SK-MEL-5 (cell line): ENCODE measurements around the gene RBMS2. TPM values are rescaled to one million over a fixed set of nuclear protein-coding genes. Genes with fewer than 3 reads are reported as not detected.

Experiments used
- DNase-seq: peaks from one replicate; pipeline ENCODE4 v3.0.0-alpha.2; 2016; ENCODE audit warnings: low read depth, low spot score
- in situ Hi-C: cut with HindIII; loops from 2 replicates; pipeline ENCODE4 v1.10.0; 2016; ENCODE audit warnings: low sequenced_read_pairs, high pct_unique_total_duplicates, low pct_unique_long_range_greater_than_20kb
- total RNA-seq: library from RNA; depleted of rRNA; stranded (reverse); fragments of >200 nt; shearing (Covaris generic); gene quantifications from 2 replicates; pipeline ENCODE4 v1.2.3, GENCODE V29; 2014

Gene RBMS2
- total RNA-seq, 1 experiment from 2014 or later = 6.0 TPM

GRCh38 chr12:56599041-56599440 lies 77.4 kb downstream of the RBMS2 start:
- DNase-seq = no peak
- in situ Hi-C loops = no loop called here

GRCh38 chr12:56599797-56600196 lies 78.2 kb downstream of the RBMS2 start:
- DNase-seq = no peak
- in situ Hi-C loops = loop anchor here (25.0 kb wide), 1 partner anchor 87 kb away; the partner anchor contains the start of gene RBMS2

GRCh38 chr12:56600753-56601152 lies 79.1 kb downstream of the RBMS2 start:
- in situ Hi-C loops = loop anchor here (25.0 kb wide), 1 partner anchor 88 kb away; the partner anchor contains the start of gene RBMS2
- DNase-seq = no peak

GRCh38 chr12:56601503-56601902 lies 79.9 kb downstream of the RBMS2 start:
- in situ Hi-C loops = loop anchor here (25.0 kb wide), 1 partner anchor 89 kb away; the partner anchor contains the start of gene RBMS2
- DNase-seq = peak; percentile 41

GRCh38 chr12:56602239-56602638 lies 80.6 kb downstream of the RBMS2 start:
- no peak for DNase-seq
- in situ Hi-C loops = loop anchor here (25.0 kb wide), 1 partner anchor 90 kb away; the partner anchor contains the start of gene RBMS2

- in situ Hi-C loops = loop anchor here (25.0 kb wide), 1 partner anchor 92 kb away; the partner anchor contains the start of gene RBMS2
- DNase-seq = no peak
Observed at GRCh38 chr12:56604355-56604754, 82.7 kb downstream of the RBMS2 start.

GRCh38 chr12:56614627-56615026 lies 93.0 kb downstream of the RBMS2 start:
- DNase-seq = no peak
- in situ Hi-C loops = loop anchor here (25.0 kb wide), 1 partner anchor 102 kb away; the partner anchor contains the start of gene RBMS2

GRCh38 chr12:56616244-56616643 lies 94.6 kb downstream of the RBMS2 start:
- DNase-seq = no peak
- in situ Hi-C loops = loop anchor here (25.0 kb wide), 1 partner anchor 104 kb away; the partner anchor contains the start of gene RBMS2

- DNase-seq = no peak
- in situ Hi-C loops = loop anchor here (25.0 kb wide), 1 partner anchor 105 kb away; the partner anchor contains the start of gene RBMS2
Observed at GRCh38 chr12:56616925-56617324, 95.3 kb downstream of the RBMS2 start.

GRCh38 chr12:56622535-56622934 lies 100.9 kb downstream of the RBMS2 start:
- in situ Hi-C loops = loop anchor here (25.0 kb wide), 1 partner anchor 110 kb away; the partner anchor contains the start of gene RBMS2

GRCh38 chr12:56626701-56627100 lies 105.1 kb downstream of the RBMS2 start:
- DNase-seq = no peak
- in situ Hi-C loops = no loop called here

More at GRCh38 chr12:56622535-56622934, 100.9 kb downstream of the RBMS2 start:
- DNase-seq = no peak

- in situ Hi-C loops = no loop called here
- peak; percentile 62 for DNase-seq
Observed at GRCh38 chr12:56628671-56629458, 107.2 kb downstream of the RBMS2 start.

- in situ Hi-C loops = no loop called here
- peak; percentile 14 for DNase-seq
Observed at GRCh38 chr12:56629459-56630179, 108.0 kb downstream of the RBMS2 start.

- in situ Hi-C loops = no loop called here
Observed at GRCh38 chr12:56630180-56630632, 108.6 kb downstream of the RBMS2 start, which contains the start of gene BAZ2A. TSS of gene BAZ2A (minus strand) at chr12:56630326. CDS start at chr12:56617530, 12,796 bp downstream.

GRCh38 chr12:56631790-56632700 lies 110.4 kb downstream of the RBMS2 start:
- in situ Hi-C loops = no loop called here
- DNase-seq = peak; percentile 62

More at GRCh38 chr12:56630180-56630632, 108.6 kb downstream of the RBMS2 start, which contains the start of gene BAZ2A:
- peak; percentile 87 for DNase-seq

- no peak for DNase-seq
- in situ Hi-C loops = no loop called here
Observed at GRCh38 chr12:56632701-56633467, 111.3 kb downstream of the RBMS2 start.
